Motor neuron (in vitro differentiated cells): ENCODE results near the gene OR10D3. TPM values are rescaled to one million over a fixed set of nuclear protein-coding genes. Genes with fewer than 3 reads are reported as not detected.

ENCODE experiments used
- ATAC-seq, 8 experiments: fragments of 200-7000 bp; cut with Tn5 transposase; replicated peaks in 6 of 8; 2 replicates each; pipeline ENCODE4 v1.8.0; 2021; ENCODE audit warnings: mild to moderate bottlenecking in 8 of 8, moderate library complexity in 8 of 8
- H3K27ac ChIP-seq, 2 donors: fragments of 250-450 bp; sonication (Bioruptor Pico); 2 replicates each; pipeline ENCODE4 v1.9.0; 2021; ENCODE audit warnings: antibody characterized with exemption in 2 of 2, mild to moderate bottlenecking in 2 of 2, moderate library complexity in 1 of 2
- H3K4me1 ChIP-seq, 2 donors: fragments of 250-450 bp; sonication (Bioruptor Pico); replicated peaks in 1 of 2; 2 replicates each; pipeline ENCODE4 v1.6.1; 2021; ENCODE audit warnings: antibody characterized with exemption in 2 of 2, mild to moderate bottlenecking in 2 of 2, moderate library complexity in 1 of 2
- H3K4me3 ChIP-seq, 5 donors: fragments of 250-450 bp; sonication (Bioruptor Pico); 2 replicates each; pipeline ENCODE4 v1.9.0; 2021; ENCODE audit warnings: antibody characterized with exemption in 5 of 5, mild to moderate bottlenecking in 5 of 5, moderate library complexity in 4 of 5
- WGBS, 10 experiments: fragments of 450-650 bp; shearing (Covaris generic); methylation state at CpG; one replicate each; pipeline ENCODE4 v1.0.0; 2022; 5-methylcytosine and 5-hydroxymethylcytosine counted together
- in situ Hi-C, 9 experiments: fragments of 400-800 bp; cut with MboI; loops; one replicate each; pipeline ENCODE4 v1.15.0; 2021; ENCODE audit warnings: low sequenced_read_pairs in 9 of 9, low pct_unique_long_range_greater_than_20kb in 2 of 9; ENCODE audit not compliant: unreplicated experiment in 9 of 9
- total RNA-seq, 8 experiments: library from RNA; unstranded; fragments of 300-600 nt; gene quantifications; 2 replicates each; pipeline versions ENCODE4 v1.2.3 to v1.2.4, GENCODE V29; 2022

The OR10D3 gene
- total RNA-seq, 8 experiments from 2014 or later = 0.17 to 0.43 (median 0.28) TPM; not detected in 5

DNA sequence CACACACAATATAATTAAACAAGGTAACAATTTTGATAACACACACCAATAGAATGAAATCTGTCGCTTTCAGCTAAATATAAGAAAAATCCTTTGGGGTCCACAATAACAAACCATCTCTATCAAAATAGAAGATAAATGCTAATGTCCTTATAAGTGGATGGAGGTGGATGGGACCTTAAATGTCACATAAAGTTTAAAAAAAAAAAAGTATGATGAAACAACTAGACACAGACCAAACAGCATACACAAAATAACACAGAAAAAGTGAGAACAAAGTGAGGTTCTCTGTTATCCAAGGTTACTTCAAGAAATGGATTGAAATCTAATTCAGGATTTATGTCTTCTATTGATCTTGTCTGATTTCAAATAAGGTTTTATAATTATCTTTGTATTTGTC lies 10.5 kb upstream of the OR10D3 start:
- H3K4me3 ChIP-seq = no peak overlapping the region
- peaks cover 24 to 30% of the 10 kb centered on the region in 2 donors for H3K4me1 ChIP-seq
- ATAC-seq = no peak
- no peak overlapping the region for H3K27ac ChIP-seq
- in situ Hi-C loops = no loop called here
- WGBS, 10 experiments = 20 to 100% (median 75%) methylated on average over 1 of the region's 1 CpG; no CpG with 5 or more reads in 2 of the 10 experiments

DNA sequence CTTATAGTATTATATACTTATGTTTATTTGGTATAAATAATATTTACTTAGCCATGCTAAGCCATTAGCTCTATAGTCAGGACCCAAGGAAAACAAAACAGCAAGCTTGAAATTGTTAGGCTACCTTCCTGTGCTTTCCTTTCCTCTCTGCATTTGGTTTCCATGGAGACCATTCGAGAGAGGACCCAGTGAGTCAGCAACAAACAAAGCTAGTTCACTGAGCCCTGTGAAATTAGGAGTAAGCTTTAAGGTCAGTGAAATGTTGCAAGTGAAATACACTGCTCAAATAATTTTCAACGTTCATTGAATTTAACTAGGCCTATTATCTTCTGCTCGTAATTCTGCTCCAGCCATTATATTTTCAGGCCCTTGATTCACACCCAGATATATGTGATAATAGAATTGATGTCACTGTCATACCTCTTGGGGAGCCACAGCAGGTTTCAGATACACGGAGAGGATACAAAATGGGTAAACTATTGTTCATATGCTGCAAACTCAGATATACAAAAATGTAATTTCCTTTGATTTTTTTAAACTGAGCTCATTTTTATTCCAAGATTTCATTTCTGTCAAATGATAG lies 9.1 kb upstream of the OR10D3 start:
- peak; percentile 67 to 100 (median 99) for ATAC-seq
- Histone ChIP-seq H3K4me1 (peaks cover 30% of the 10 kb centered on the region in 2 donors), H3K4me3 (no peak overlapping the region), H3K27ac (peak overlapping the region; percentile 30 to 33)
- 0 to 19% (median 0%) methylated on average over 1 to 4 of the region's 4 CpGs for WGBS, 10 experiments
- in situ Hi-C loops = no loop called here

DNA sequence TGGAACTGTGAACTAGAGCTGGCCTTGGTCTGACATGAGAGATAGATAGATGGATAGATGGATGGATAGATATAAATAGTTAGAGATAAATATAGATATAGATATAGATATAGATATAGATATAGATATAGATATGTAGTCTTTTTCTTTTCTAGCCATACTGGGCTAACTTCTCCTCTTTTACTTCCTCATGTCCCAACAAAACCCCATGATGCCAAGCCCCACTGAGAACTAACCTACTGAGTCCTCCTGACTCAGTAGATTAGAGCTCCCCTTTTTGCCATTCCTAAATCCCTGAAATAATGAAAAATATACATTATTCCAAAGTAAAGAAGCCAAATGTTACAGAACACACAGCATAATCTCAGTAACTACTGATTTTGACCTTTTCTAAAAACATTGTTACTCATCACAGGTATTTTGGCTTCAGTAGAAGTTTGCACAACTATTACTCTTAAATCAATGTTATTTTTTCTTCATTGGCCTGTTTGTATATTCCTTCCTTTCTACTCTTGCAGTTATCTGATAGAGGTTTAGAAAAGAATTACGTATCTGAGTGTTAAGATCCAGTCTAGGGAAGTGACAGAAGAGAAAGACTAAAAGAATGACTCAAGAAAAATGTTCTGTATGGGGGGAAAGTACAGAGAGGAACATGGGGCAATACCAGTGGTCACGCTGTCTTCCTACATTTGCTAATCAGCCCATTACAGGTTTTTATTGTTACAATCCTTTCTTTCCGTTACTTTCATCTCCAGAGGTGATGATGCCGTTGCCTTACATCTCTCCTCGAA lies 6.0 kb upstream of the OR10D3 start:
- in situ Hi-C loops = loop anchor here in 1 of 9 experiments (25.0 kb wide), 1 partner anchor 90 kb away; no protein-coding TSS in a partner anchor
- peaks cover 29 to 36% of the 10 kb centered on the region in 2 donors for H3K4me1 ChIP-seq
- 9 to 96% (median 87%) methylated on average over 2 to 5 of the region's 5 CpGs for WGBS, 10 experiments
- ATAC-seq = no peak
- no peak overlapping the region for H3K27ac ChIP-seq
- H3K4me3 ChIP-seq = no peak overlapping the region

DNA sequence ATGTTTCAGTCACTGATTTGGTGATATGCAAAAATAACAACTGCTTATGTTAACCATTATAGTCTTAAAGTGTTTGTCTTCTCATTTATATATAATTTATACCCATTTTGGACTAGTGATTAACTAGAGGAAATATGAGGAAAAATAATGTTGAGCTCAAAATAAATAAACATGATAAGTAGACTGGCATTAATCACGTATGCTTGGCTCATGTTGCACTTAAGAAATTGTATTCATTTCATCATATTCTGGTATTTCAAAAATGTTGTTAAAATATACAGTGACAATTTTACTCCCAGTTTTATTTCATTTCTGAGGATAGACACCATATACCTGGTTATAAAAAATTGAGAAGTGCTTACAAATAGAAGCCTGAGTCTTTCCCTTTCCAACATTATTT lies 3.8 kb upstream of the OR10D3 start:
- in situ Hi-C loops = loop anchor here in 1 of 9 experiments (25.0 kb wide), 1 partner anchor 92 kb away; no protein-coding TSS in a partner anchor
- ATAC-seq = no peak
- WGBS, 10 experiments = 0 to 100% (median 78%) methylated on average over 1 of the region's 1 CpG; no CpG with 5 or more reads in 2 of the 10 experiments

DNA sequence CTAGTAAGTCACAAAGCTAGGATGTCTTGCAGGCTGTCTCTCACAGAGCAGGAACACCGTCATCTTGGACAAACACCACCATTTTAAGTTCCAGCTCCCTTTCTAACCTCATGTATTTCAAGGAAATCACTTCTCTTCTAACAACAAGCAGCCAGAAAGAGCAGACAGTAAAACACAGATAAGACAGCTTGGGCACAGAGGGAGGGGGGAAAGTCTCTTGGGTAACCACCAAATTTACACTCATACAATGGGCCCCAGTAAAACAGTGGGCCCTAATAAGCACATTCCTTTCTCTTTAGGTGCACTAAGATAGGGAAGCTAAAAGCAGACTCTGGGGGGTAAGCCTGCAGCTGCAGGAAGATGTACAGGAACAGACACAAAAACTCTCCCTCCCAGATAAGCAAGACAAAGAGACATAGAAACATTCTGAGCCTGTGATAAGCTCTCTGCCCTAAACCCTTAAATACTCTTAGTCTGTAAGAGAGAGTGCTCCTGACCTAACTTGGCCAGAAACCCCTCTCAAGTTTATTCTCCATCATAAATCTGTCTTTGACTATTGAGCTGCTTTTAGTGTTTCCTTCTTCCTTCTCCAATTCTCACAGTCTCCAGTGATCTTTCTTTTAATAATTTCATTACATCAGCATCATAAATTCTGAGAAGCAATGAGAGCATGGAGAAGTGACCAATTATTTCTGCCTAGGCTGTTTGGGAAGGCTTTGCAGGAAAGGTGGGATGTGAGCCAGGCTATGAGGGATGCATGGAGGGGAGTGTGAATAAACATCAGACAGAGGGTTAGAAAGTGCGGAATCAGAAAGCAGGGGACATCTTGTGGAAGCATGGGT lies 7.4 kb downstream of the OR10D3 start:
- H3K4me1 ChIP-seq = peaks cover 0 to 6% of the 10 kb centered on the region in 2 donors
- WGBS, 10 experiments = 24 to 100% (median 60%) methylated on average over 1 to 2 of the region's 2 CpGs; no CpG with 5 or more reads in 1 of the 10 experiments
- in situ Hi-C loops = loop anchor here in 1 of 9 experiments (25.0 kb wide), 1 partner anchor 103 kb away; no protein-coding TSS in a partner anchor
- H3K4me3 ChIP-seq = no peak overlapping the region
- H3K27ac ChIP-seq = no peak overlapping the region
- peak in 5 of 8 experiments; percentile 22 to 84 (median 78) for ATAC-seq

More for the DNA sequence above, 3.8 kb upstream of the OR10D3 start:
- peaks cover 10 to 16% of the 10 kb centered on the region in 2 donors for H3K4me1 ChIP-seq
- H3K27ac ChIP-seq = no peak overlapping the region
- H3K4me3 ChIP-seq = no peak overlapping the region

DNA sequence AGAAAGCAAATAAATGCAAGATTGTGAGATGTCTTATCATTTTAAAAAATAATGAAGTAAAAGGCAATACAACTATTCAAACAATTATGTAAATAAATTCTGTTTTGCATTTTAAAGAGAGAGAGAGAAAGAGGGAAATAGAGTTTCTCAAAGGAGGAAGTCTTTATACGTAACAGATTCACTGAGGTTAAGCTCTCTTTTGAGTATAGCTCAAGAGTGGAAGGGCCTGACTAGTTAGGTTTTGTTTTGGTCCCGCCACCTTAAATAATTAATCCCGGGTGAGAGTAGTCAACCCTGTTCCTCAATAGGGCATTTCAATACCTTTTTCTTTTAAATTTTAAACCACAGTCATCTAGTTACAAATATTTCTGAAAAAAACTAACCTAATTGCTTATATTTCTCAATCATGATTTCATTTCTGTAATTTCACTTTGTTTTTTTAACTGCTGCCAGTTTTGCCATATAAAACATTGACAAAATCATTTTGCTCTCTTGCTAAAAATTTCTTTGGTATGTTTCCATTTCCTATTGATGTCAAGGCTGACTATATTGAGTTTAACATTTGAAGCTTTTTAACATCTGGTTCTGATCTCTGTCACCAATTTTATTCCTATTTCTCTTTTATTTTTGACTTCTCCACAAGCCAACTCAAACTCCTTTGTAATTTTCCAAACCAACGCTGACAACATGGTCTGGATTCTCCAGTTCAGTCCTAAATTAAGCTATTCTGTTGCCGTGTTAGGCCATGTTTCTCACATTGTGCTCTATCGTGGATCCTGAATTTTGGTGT lies 10.3 kb downstream of the OR10D3 start:
- Histone ChIP-seq H3K4me3 (no peak overlapping the region), H3K4me1 (peaks cover 0 to 6% of the 10 kb centered on the region in 2 donors), H3K27ac (no peak overlapping the region)
- no peak for ATAC-seq
- 25 to 90% (median 72%) methylated on average over 3 to 6 of the region's 6 CpGs for WGBS, 10 experiments
- in situ Hi-C loops = loop anchor here in 1 of 9 experiments (25.0 kb wide), 1 partner anchor 106 kb away; no protein-coding TSS in a partner anchor

DNA sequence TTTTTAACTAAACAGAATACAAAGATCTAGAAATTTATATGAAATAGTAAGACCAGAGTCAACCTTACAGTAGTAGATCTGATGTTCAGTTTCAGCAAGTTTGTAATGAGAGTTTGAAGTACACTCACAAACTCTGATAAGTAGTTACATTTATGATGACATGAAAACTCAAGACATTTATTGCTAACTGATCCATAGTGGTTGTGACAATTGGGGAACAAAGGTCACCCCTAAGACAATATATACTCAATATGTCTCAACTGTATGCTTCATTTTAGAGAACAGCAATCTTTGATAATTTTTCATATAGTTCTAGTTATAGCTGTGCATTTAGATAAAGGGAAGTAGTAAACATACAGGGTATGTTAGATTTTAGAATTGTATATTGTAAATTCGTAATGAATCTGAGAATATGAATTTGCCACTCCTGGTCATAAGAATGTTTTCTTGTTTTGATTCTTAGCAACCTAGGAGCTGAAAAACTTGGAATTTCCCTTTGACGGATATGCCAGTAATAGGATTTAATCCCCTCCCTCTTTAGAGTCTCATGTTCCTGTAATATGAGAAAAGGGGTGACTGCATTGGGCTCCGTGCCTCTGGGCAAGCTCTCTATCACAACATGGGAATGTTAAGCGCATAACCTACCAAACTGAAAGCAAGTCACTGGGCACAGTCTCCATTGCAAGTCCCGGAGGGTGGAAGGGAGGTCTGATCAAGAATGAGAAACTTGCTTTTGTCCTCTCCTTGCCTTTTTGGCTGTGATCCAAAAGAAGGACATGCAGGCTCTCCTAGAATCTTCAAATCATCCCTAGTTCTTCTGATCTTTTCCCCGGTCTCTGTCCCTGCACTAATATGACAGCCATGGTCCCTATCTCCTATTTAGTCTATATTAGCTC lies 11.4 kb downstream of the OR10D3 start:
- in situ Hi-C loops = loop anchor here in 1 of 9 experiments (25.0 kb wide), 1 partner anchor 107 kb away; no protein-coding TSS in a partner anchor
- no peak overlapping the region for H3K27ac ChIP-seq
- H3K4me1 ChIP-seq = peaks cover 0 to 6% of the 10 kb centered on the region in 2 donors
- H3K4me3 ChIP-seq = no peak overlapping the region
- 0 to 100% (median 54%) methylated on average over 1 to 6 of the region's 6 CpGs; no CpG with 5 or more reads in 2 of the 10 experiments for WGBS, 10 experiments
- peak in 3 of 8 experiments; percentile 89 to 94 (median 93) for ATAC-seq

DNA sequence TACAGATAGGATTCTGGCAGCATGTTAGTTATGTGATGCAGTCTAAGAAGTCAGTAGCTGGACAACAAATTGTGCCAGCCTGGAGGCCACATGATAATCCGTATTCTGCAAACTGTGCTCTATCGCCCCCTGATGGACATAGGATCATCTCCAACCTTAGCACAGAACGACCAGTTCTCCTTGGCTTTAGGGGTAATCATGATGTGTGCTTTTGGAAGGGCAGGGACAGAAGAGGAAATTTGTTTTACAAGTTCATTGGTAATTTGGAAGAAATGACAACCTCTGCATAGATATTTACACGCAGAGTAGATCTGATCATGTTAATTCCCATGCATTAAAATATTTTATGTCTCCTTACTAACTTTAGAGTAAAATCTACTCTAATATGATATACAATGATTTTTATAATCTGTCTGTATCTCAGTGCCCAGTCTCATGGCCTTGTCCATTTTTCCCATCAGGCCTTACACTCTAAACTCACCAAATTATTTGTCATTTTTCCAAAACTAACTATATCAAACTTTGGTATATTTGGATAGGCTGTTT lies 12.1 kb downstream of the OR10D3 start:
- Histone ChIP-seq H3K27ac (no peak overlapping the region), H3K4me1 (peaks cover 0 to 6% of the 10 kb centered on the region in 2 donors), H3K4me3 (no peak overlapping the region)
- WGBS, 10 experiments = 0 to 100% (median 66%) methylated on average over 1 to 4 of the region's 4 CpGs; no CpG with 5 or more reads in 3 of the 10 experiments
- peak in 3 of 8 experiments; percentile 87 to 94 (median 91) for ATAC-seq
- in situ Hi-C loops = loop anchor here in 1 of 9 experiments (25.0 kb wide), 1 partner anchor 108 kb away; no protein-coding TSS in a partner anchor

DNA sequence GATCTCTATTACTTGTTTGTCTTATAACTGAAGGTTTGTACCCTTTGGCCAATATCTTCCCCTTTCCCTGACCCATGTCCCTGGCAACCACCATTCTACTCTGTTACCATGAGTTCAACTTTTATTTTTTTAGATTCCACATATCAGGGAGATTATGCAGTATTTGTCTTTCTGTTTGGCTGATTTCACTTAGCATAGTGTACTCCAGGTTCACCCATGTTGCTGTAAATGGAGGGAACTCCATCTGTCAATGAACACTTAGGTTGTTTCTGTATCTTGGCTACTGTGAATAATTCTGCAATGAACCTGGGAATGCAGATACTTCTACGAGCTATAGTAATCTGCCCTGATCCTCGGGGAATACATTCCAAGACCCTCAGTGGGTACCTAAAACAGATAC lies 14.9 kb downstream of the OR10D3 start:
- in situ Hi-C loops = loop anchor here in 1 of 9 experiments (25.0 kb wide), 1 partner anchor 111 kb away; no protein-coding TSS in a partner anchor
- Histone ChIP-seq H3K4me3 (no peak overlapping the region), H3K27ac (no peak overlapping the region), H3K4me1 (no peaks in the 10 kb centered on the region)
- ATAC-seq = no peak
- WGBS, 10 experiments = 0 to 94% (median 80%) methylated on average over 2 of the region's 2 CpGs; no CpG with 5 or more reads in 1 of the 10 experiments

DNA sequence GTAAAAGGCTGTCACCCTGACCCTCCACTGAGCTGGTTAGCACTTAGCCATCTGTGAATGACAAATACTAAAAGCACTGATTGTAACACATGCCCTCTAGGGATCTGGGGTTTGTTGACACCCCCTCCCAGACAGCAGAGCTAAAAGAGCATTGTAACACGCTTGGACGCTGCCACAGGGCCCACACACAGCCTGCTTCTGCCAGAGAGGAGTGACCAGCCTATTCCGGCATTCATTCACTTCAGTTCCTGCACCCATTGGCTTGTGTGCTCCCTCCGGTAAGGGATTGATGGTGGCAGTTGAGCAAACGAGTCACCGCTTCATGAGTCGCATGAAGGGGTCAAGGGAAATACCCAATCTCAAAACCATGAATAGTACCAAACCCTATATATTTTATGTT lies 15.8 kb downstream of the OR10D3 start:
- WGBS, 10 experiments = 70 to 100% (median 86%) methylated on average over 1 to 7 of the region's 7 CpGs; no CpG with 5 or more reads in 4 of the 10 experiments
- no peak overlapping the region for H3K4me3 ChIP-seq
- in situ Hi-C loops = loop anchor here in 1 of 9 experiments (25.0 kb wide), 1 partner anchor 112 kb away; no protein-coding TSS in a partner anchor
- ATAC-seq = no peak
- H3K27ac ChIP-seq = no peak overlapping the region
- H3K4me1 ChIP-seq = no peaks in the 10 kb centered on the region

DNA sequence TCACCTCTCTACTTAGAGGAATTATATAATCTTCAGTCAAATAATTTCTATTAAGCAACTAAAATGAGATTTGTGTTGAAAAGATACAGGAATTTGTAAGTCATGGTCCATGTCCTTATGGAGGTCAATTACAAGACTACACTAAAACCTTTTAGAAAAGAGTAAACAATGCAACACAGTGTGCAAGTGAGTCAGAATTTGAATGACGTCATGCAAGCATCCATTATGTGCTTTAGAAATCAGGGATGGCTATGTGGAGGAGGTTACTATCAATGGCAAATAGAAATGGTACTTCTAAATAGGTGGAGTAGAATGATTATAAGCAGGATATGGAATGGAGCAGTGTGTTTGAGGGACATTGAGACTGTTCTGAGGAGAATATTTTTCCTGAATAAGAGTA lies 16.6 kb downstream of the OR10D3 start:
- peak in 2 of 8 experiments; percentile 77 to 85 for ATAC-seq
- WGBS, 10 experiments = 11 to 83% (median 53%) methylated on average over 1 of the region's 1 CpG; no CpG with 5 or more reads in 2 of the 10 experiments
- H3K4me3 ChIP-seq = no peak overlapping the region
- in situ Hi-C loops = loop anchor here in 1 of 9 experiments (25.0 kb wide), 1 partner anchor 112 kb away; no protein-coding TSS in a partner anchor
- H3K4me1 ChIP-seq = no peaks in the 10 kb centered on the region
- H3K27ac ChIP-seq = no peak overlapping the region
